Hepatocyte (in vitro differentiated cells): ENCODE data around the gene ZNF444.

Experiments
- EZH2 ChIP-seq: fragments of 200-600 bp; sonication (generic); IDR thresholded peaks from 2 replicates; pipeline ENCODE4 v1.6.1; 2016; ENCODE audit warnings: antibody characterized with exemption, mild to moderate bottlenecking, borderline replicate concordance
- TF ChIP-seq, protein P1 (sequence below): fragments of 200-600 bp; sonication (generic); IDR thresholded peaks from 2 replicates; pipeline ENCODE4 v1.5.1; 2016; ENCODE audit warnings: antibody characterized with exemption, mild to moderate bottlenecking; ENCODE audit not compliant: poor library complexity

DNA sequence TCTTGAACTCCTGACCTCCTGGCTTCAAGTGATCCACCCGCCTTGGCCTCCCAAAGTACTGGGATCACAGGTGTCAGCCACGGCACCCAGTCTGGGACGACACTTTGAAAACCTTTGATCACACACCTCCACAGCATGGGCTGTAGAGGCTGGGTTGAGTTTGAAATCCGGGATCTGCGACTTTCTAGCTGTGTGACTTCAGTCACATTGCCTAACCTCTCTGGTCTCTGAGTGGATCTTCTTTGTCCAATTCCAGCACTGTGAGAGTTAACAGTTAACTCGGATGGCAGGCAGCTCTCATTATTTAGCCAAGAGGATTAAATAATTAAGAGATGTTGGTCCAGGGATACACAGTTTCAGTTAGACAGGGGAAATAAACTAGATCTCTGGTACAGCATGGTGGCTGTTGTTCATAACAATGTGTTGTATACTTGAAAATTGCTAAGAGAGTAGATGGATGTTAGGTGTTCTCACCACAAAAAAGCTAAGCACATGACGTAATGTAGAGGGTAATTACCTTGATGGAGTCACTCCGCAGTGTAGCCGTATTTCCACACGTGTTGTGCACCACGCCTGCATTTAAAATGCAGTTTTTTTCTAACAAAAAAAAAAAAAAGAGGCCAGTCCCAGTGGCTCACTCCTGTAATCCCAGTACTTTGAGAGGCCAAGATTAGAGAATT, 36.6 kb downstream of the ZNF444 start:
- TF ChIP-seq, protein P1, sequence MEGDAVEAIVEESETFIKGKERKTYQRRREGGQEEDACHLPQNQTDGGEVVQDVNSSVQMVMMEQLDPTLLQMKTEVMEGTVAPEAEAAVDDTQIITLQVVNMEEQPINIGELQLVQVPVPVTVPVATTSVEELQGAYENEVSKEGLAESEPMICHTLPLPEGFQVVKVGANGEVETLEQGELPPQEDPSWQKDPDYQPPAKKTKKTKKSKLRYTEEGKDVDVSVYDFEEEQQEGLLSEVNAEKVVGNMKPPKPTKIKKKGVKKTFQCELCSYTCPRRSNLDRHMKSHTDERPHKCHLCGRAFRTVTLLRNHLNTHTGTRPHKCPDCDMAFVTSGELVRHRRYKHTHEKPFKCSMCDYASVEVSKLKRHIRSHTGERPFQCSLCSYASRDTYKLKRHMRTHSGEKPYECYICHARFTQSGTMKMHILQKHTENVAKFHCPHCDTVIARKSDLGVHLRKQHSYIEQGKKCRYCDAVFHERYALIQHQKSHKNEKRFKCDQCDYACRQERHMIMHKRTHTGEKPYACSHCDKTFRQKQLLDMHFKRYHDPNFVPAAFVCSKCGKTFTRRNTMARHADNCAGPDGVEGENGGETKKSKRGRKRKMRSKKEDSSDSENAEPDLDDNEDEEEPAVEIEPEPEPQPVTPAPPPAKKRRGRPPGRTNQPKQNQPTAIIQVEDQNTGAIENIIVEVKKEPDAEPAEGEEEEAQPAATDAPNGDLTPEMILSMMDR, result no peak
- no peak for TF ChIP-seq EZH2
